K562 (cell line): ENCODE results near the gene EPHA10. TPM values are rescaled to one million over a fixed set of nuclear protein-coding genes. Genes with fewer than 3 reads are reported as not detected.

Source experiments
- ATAC-seq: fragments of 200-7000 bp; cut with Tn5 transposase; 3 replicates; pipeline ENCODE4 v1.9.1; 2020; ENCODE audit warnings: moderate library complexity
- BruUV-seq: library from RNA; stranded (reverse); fragments of 400-500 nt; replicated peaks from 2 replicates; lab custom pipeline; 2021; lab: Mats Ljungman, UMichigan
- CTCF ChIA-PET: fragments of 300-600 bp; formaldehyde crosslinking; extraction: SDS; loops from one replicate; lab custom pipeline; 2021; ENCODE audit warnings: low intra/inter-chr PET ratio; lab: Yijun Ruan, JAX
- POLR2A ChIA-PET: fragments of 300-600, 350-650 bp; sonication (Branson Sonifier 250); formaldehyde crosslinking; extraction: SDS; loops from one replicate; lab custom pipeline; 2021; ENCODE audit warnings: antibody characterized with exemption, inconsistent platforms; lab: Yijun Ruan, JAX
- DNase-seq, 4 experiments: peaks; one replicate each; pipeline versions ENCODE4 v3.0.0 to v3.0.0-alpha.2; 2011 to 2018; ENCODE audit warnings: low spot score in 3 of 4, mixed read lengths in 3 of 4; ENCODE audit errors: extremely low read depth in 1 of 4
- FAIRE-seq: peaks from 2 replicates; lab custom pipeline; 2011; peaks lifted over from hg19 to GRCh38; lab: Jason Lieb, UNC
- H2AFZ ChIP-seq: 2 replicates; pipeline ENCODE4 v1.6.0; 2011; ENCODE audit warnings: low read depth, low read length, control low read depth, inconsistent platforms
- H3K27ac ChIP-seq: fragments of 200-600 bp; 3 replicates; pipeline ENCODE4 v1.8.0; 2011; ENCODE audit warnings: low read depth, mild to moderate bottlenecking, control low read depth, inconsistent platforms, low read length, moderate library complexity, mixed read lengths; ENCODE audit errors: extremely low read depth
- H3K27me3 ChIP-seq, 2 experiments: fragments of 300-600 bp in 1 of 2; 2 replicates in 1 of 2; 3 replicates in 1 of 2; pipeline versions ENCODE4 v1.6.0 to v1.8.0; 2011; ENCODE audit warnings: inconsistent platforms in 2 of 2, low read length in 2 of 2, mild to moderate bottlenecking in 1 of 2, mixed read lengths in 1 of 2, moderate library complexity in 1 of 2; ENCODE audit not compliant: control insufficient read depth in 2 of 2, insufficient read depth in 2 of 2
- H3K36me3 ChIP-seq: fragments of 300-600 bp; 3 replicates; pipeline ENCODE4 v1.8.0; 2011; ENCODE audit warnings: mild to moderate bottlenecking, low read length, inconsistent platforms; ENCODE audit not compliant: control insufficient read depth, insufficient read depth
- H3K4me1 ChIP-seq, 2 experiments: fragments of 200-600 bp in 1 of 2; replicated peaks in 1 of 2; 2 replicates in 1 of 2; 3 replicates in 1 of 2; pipeline versions ENCODE4 v1.5.1 to v1.8.0; 2011; ENCODE audit warnings: inconsistent platforms in 2 of 2, low read length in 2 of 2, mild to moderate bottlenecking in 1 of 2, mixed read lengths in 1 of 2, moderate library complexity in 1 of 2; ENCODE audit not compliant: control insufficient read depth in 2 of 2, insufficient read depth in 2 of 2
- H3K4me2 ChIP-seq: 2 replicates; pipeline ENCODE4 v1.6.1; 2011; ENCODE audit warnings: low read length, control low read depth, inconsistent platforms, mixed read lengths; ENCODE audit not compliant: insufficient read depth
- H3K4me3 ChIP-seq: fragments of 200-600 bp; sonication (generic), shearing (Covaris generic); 2 replicates; pipeline ENCODE4 v1.5.1; 2016; ENCODE audit warnings: control low read depth, inconsistent platforms
- H3K79me2 ChIP-seq: fragments of 200-600 bp; 3 replicates; pipeline ENCODE4 v1.8.0; 2011; ENCODE audit warnings: low read length, inconsistent platforms; ENCODE audit not compliant: control insufficient read depth, insufficient read depth
- H3K9ac ChIP-seq, 2 experiments: 2 replicates each; pipeline versions ENCODE4 v1.6.0 to v1.6.1; 2011; ENCODE audit warnings: low read depth in 2 of 2, low read length in 2 of 2, control low read depth in 1 of 2, inconsistent platforms in 1 of 2, mild to moderate bottlenecking in 1 of 2, mixed read lengths in 1 of 2; ENCODE audit not compliant: insufficient read depth in 1 of 2
- H3K9me1 ChIP-seq: one replicate; pipeline ENCODE4 v1.6.0; 2011; ENCODE audit warnings: inconsistent platforms, mild to moderate bottlenecking, low read length, moderate library complexity; ENCODE audit not compliant: control insufficient read depth, insufficient read depth
- H3K9me3 ChIP-seq: replicated peaks from 2 replicates; pipeline ENCODE4 v1.5.1; 2011; ENCODE audit warnings: low read depth, low read length, inconsistent platforms; ENCODE audit not compliant: control insufficient read depth, insufficient read depth
- H4K20me1 ChIP-seq: replicated peaks from 2 replicates; pipeline ENCODE4 v1.6.1; 2011; ENCODE audit warnings: low read length, inconsistent platforms, mixed read lengths; ENCODE audit not compliant: control insufficient read depth, insufficient read depth
- BACH1 ChIP-seq: fragments of 200-800 bp; sonication (Bioruptor generic); IDR thresholded peaks from 2 replicates; pipeline ENCODE4 v1.6.1; 2016; ENCODE audit warnings: missing genetic modification characterization, missing compliant biosample characterization
- BRD4 ChIP-seq: fragments of 200-600 bp; sonication (generic); IDR thresholded peaks from 2 replicates; pipeline ENCODE4 v1.6.1; 2017; ENCODE audit warnings: inconsistent platforms
- CEBPB ChIP-seq: fragments of 450-650 bp; IDR thresholded peaks from 2 replicates; pipeline ENCODE4 v1.6.1; 2016; ENCODE audit warnings: missing genetic modification characterization, missing compliant biosample characterization
- TBL1XR1 ChIP-seq, 2 experiments: IDR thresholded peaks; 2 replicates each; pipeline ENCODE4 v1.6.1; 2012; ENCODE audit warnings: improper control_type of control experiment in 2 of 2, low read length in 2 of 2, mild to moderate bottlenecking in 1 of 2
- ZBTB43 ChIP-seq: sonication (generic); formaldehyde crosslinking; IDR thresholded peaks from 2 replicates; pipeline ENCODE4 v1.8.0; 2023; ENCODE audit warnings: mild to moderate bottlenecking, missing genetic modification reagents
- ZFP1 ChIP-seq: fragments of 450-650 bp; formaldehyde crosslinking; IDR thresholded peaks from 2 replicates; pipeline ENCODE4 v1.4.0; 2020; ENCODE audit warnings: mild to moderate bottlenecking, mixed read lengths
- ZNF143 ChIP-seq: sonication (generic); formaldehyde crosslinking; IDR thresholded peaks from 2 replicates; pipeline ENCODE4 v1.9.0; 2022; ENCODE audit warnings: mild to moderate bottlenecking, missing genetic modification reagents
- ZNF398 ChIP-seq: fragments of 250-450 bp; sonication (Bioruptor Pico); IDR thresholded peaks from 2 replicates; pipeline ENCODE4 v1.8.0; 2021; ENCODE audit warnings: moderate library complexity, mild to moderate bottlenecking, inconsistent platforms
- ZNF436 ChIP-seq: fragments of 250-450, 450-650 bp; sonication (Bioruptor Pico); formaldehyde crosslinking; IDR thresholded peaks from 2 replicates; pipeline ENCODE4 v1.7.0; 2020; ENCODE audit warnings: mild to moderate bottlenecking
- WGBS: fragments of 100-300 bp; shearing (Covaris generic); methylation state at CpG from one replicate; pipeline ENCODE4 v1.1.6; 2016; ENCODE audit warnings: low coverage, mixed read lengths; ENCODE audit not compliant: insufficient coverage; ENCODE audit errors: missing lambda C conversion rate; 5-methylcytosine and 5-hydroxymethylcytosine counted together
- in situ Hi-C: fragments of 300-500 bp; cut with MboI; formaldehyde crosslinking; loops from 4 replicates; pipeline ENCODE4 v1.15.0; 2018; ENCODE audit warnings: inconsistent platforms, mixed read lengths
- intact Hi-C: fragments of 100-400 bp; cut with micrococcal nuclease; formaldehyde crosslinking; loops from 2 replicates; pipeline ENCODE4 v1.14.2; 2022
- polyA plus RNA-seq, 8 experiments: library from polyadenylated mRNA; depleted of rRNA in 4 of 8; stranded (reverse) in 5 of 8; unstranded in 3 of 8; fragments of >200 nt; fragmentation: Nextera tagmentation in 2 of 8; fragmentation: Illumina TruSeq in 1 of 8; extraction: Ambion mirVana in 2 of 8; extraction: Trizol in 1 of 8; gene quantifications; 2 replicates each; pipeline versions ENCODE4 v1.2.1 to v1.2.3, GENCODE V29; 2011 to 2014; ENCODE audit warnings: inconsistent platforms in 1 of 8, missing spikeins in 1 of 8
- total RNA-seq, 7 experiments: library from RNA; depleted of rRNA in 6 of 7; stranded (reverse); fragments of >200 nt in 6 of 7; fragmentation: Illumina TruSeq in 2 of 7; extraction: Trizol in 2 of 7; gene quantifications; 2 replicates each; pipeline versions ENCODE4 v1.2.1 to v1.2.3, GENCODE V29; 2011 to 2021; ENCODE audit warnings: low replicate concordance in 1 of 7
- TF ChIP-seq, protein P1 (sequence below): fragments of 250-450 bp; sonication (Bioruptor Pico); IDR thresholded peaks from 2 replicates; pipeline ENCODE4 v1.4.0; 2020; ENCODE audit warnings: mild to moderate bottlenecking, moderate library complexity, borderline replicate concordance
- TF ChIP-seq, protein P2 (sequence below), 3 experiments: fragments of 200-800 bp in 1 of 3; fragments of 250-450 bp in 1 of 3; fragments of 450-650 bp in 1 of 3; sonication (Bioruptor Pico) in 1 of 3; sonication (Bioruptor generic) in 1 of 3; formaldehyde crosslinking in 1 of 3; IDR thresholded peaks; 2 replicates each; pipeline versions ENCODE4 v1.6.1 to v1.8.0; 2016 to 2022; ENCODE audit warnings: mild to moderate bottlenecking in 2 of 3, missing genetic modification characterization in 2 of 3, missing compliant biosample characterization in 1 of 3, moderate library complexity in 1 of 3

Gene EPHA10
- total and polyA plus RNA-seq, 9 of the 15 experiments (the other 6 are each of a cell fraction or from before 2014, with no cell fraction given): 0.03 TPM; not detected in 8

- 3% methylated on average over 4 of the region's 4 CpGs for WGBS
- H3K9me1 ChIP-seq: no peaks in the 10 kb centered on the region
- peaks cover 15 to 27% of the 10 kb centered on the region in 2 experiments; a peak in 4 of 5 replicates for H3K27me3 ChIP-seq
- CTCF ChIA-PET: no interaction called here
- in situ Hi-C loops: no loop called here
- H3K9ac ChIP-seq: no peak overlapping the region
- H3K36me3 ChIP-seq: no peaks in the 10 kb centered on the region
- ATAC-seq (peak; percentile 50; the same call in 2 of the 3 replicates), FAIRE-seq (no peak), DNase-seq (no peak)
- no peak overlapping the region for H3K4me2 ChIP-seq
- H3K4me3 ChIP-seq: no peak overlapping the region
- no peaks in the 10 kb centered on the region; the same call in 1 of the 2 replicates for H3K9me3 ChIP-seq
- H3K79me2 ChIP-seq: no peaks in the 10 kb centered on the region
- POLR2A ChIA-PET: interaction anchor here (0.6 to 0.8 kb wide), 3 partner anchors 11 to 507 kb away, joined by 3 read pairs; no protein-coding TSS in a partner anchor
- BruUV-seq: no TSS peak
- no peak overlapping the region for H2AFZ ChIP-seq
- no peaks in the 10 kb centered on the region for H3K4me1 ChIP-seq
- no peak overlapping the region for H3K27ac ChIP-seq
- intact Hi-C loops: no loop called here
- 0 out of 2 replicates have a peak, but pooled peaks cover 4% of the 10 kb centered on the region for H4K20me1 ChIP-seq
- no peak for TF ChIP-seq ZBTB43 (CRISPR knock-in tag)
- no peak for TF ChIP-seq TBL1XR1 (IDR thresholded peaks at IDR 0.05; ENCODE audit: low read length in 2 of 2)
- TF ChIP-seq BRD4: no peak
- TF ChIP-seq, protein P1, sequence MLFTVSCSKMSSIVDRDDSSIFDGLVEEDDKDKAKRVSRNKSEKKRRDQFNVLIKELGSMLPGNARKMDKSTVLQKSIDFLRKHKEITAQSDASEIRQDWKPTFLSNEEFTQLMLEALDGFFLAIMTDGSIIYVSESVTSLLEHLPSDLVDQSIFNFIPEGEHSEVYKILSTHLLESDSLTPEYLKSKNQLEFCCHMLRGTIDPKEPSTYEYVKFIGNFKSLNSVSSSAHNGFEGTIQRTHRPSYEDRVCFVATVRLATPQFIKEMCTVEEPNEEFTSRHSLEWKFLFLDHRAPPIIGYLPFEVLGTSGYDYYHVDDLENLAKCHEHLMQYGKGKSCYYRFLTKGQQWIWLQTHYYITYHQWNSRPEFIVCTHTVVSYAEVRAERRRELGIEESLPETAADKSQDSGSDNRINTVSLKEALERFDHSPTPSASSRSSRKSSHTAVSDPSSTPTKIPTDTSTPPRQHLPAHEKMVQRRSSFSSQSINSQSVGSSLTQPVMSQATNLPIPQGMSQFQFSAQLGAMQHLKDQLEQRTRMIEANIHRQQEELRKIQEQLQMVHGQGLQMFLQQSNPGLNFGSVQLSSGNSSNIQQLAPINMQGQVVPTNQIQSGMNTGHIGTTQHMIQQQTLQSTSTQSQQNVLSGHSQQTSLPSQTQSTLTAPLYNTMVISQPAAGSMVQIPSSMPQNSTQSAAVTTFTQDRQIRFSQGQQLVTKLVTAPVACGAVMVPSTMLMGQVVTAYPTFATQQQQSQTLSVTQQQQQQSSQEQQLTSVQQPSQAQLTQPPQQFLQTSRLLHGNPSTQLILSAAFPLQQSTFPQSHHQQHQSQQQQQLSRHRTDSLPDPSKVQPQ (CRISPR knock-in tag): no peak
- TF ChIP-seq, protein P2, sequence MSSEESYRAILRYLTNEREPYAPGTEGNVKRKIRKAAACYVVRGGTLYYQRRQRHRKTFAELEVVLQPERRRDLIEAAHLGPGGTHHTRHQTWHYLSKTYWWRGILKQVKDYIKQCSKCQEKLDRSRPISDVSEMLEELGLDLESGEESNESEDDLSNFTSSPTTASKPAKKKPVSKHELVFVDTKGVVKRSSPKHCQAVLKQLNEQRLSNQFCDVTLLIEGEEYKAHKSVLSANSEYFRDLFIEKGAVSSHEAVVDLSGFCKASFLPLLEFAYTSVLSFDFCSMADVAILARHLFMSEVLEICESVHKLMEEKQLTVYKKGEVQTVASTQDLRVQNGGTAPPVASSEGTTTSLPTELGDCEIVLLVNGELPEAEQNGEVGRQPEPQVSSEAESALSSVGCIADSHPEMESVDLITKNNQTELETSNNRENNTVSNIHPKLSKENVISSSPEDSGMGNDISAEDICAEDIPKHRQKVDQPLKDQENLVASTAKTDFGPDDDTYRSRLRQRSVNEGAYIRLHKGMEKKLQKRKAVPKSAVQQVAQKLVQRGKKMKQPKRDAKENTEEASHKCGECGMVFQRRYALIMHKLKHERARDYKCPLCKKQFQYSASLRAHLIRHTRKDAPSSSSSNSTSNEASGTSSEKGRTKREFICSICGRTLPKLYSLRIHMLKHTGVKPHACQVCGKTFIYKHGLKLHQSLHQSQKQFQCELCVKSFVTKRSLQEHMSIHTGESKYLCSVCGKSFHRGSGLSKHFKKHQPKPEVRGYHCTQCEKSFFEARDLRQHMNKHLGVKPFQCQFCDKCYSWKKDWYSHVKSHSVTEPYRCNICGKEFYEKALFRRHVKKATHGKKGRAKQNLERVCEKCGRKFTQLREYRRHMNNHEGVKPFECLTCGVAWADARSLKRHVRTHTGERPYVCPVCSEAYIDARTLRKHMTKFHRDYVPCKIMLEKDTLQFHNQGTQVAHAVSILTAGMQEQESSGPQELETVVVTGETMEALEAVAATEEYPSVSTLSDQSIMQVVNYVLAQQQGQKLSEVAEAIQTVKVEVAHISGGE (CRISPR knock-in tag; IDR thresholded peaks at IDR 0.05): no peak
- no peak for TF ChIP-seq CEBPB (tag)
- no peak for TF ChIP-seq BACH1 (tag)
- TF ChIP-seq ZNF398 (CRISPR knock-in tag): no peak
- no peak for TF ChIP-seq ZNF143 (CRISPR knock-in tag)
- TF ChIP-seq ZFP1: no peak
- TF ChIP-seq ZNF436 (CRISPR knock-in tag): no peak
Observed at GRCh38 chr1:37776946-37777516, 12.1 kb upstream of the EPHA10 start.
